Activated gamma-delta T cell (primary cell): ENCODE data around the gene KNOP1.
A peak's percentile ranks its signal among the peaks of the same experiment; 100 is the strongest.

Experiments
- DNase-seq: peaks from one replicate; lab custom pipeline; 2025; lab: John Stamatoyannopoulos, UW
- total RNA-seq, 2 donors: gene quantifications; one replicate each; lab custom pipeline; 2026; lab: John Stamatoyannopoulos, UW

KNOP1 gene
- total RNA-seq = 24.2 to 26.6 reads per million in 2 donors

GRCh38 chr16:19717741-19718623, at the start of gene KNOP1, which contains the start of gene IQCK:
Gene KNOP1, minus strand, starts transcription at chr16:19718227. Its CDS starts 3,192 bp downstream, at chr16:19715035.
Gene IQCK, plus strand, starts transcription at chr16:19718271. Its CDS starts 36 bp downstream, at chr16:19718307.
- DNase-seq = peak; percentile 83

- DNase-seq = no peak
Observed at GRCh38 chr16:19767497-19767896, 49.5 kb upstream of the KNOP1 start.

GRCh38 chr16:19766988-19767387, 49.0 kb upstream of the KNOP1 start:
- no peak for DNase-seq

GRCh38 chr16:19766554-19766884, 48.5 kb upstream of the KNOP1 start:
- DNase-seq = no peak

- no peak for DNase-seq
Observed at GRCh38 chr16:19765860-19766553, 48.0 kb upstream of the KNOP1 start.

- no peak for DNase-seq
Observed at GRCh38 chr16:19760356-19761060, 42.5 kb upstream of the KNOP1 start.

- no peak for DNase-seq
Observed at GRCh38 chr16:19757762-19758595, 40.0 kb upstream of the KNOP1 start.

GRCh38 chr16:19757026-19757425, 39.0 kb upstream of the KNOP1 start:
- DNase-seq = no peak

GRCh38 chr16:19755268-19755667, 37.2 kb upstream of the KNOP1 start:
- no peak for DNase-seq

- DNase-seq = no peak
Observed at GRCh38 chr16:19754644-19755036, 36.6 kb upstream of the KNOP1 start.

GRCh38 chr16:19753815-19754643, 36.0 kb upstream of the KNOP1 start:
- DNase-seq = no peak

- no peak for DNase-seq
Observed at GRCh38 chr16:19751478-19752385, 33.7 kb upstream of the KNOP1 start.

GRCh38 chr16:19749571-19750080, 31.6 kb upstream of the KNOP1 start:
- no peak for DNase-seq

GRCh38 chr16:19748389-19749168, 30.6 kb upstream of the KNOP1 start:
- DNase-seq = no peak

- no peak for DNase-seq
Observed at GRCh38 chr16:19746561-19746960, 28.5 kb upstream of the KNOP1 start.

GRCh38 chr16:19745286-19746010, 27.4 kb upstream of the KNOP1 start:
- no peak for DNase-seq

GRCh38 chr16:19744670-19745069, 26.6 kb upstream of the KNOP1 start:
- DNase-seq = no peak

- DNase-seq = no peak
Observed at GRCh38 chr16:19743816-19744159, 25.8 kb upstream of the KNOP1 start.
